A673 (cell line): ENCODE data around the gene NRF1. TPM values are rescaled to one million over a fixed set of nuclear protein-coding genes. Genes with fewer than 3 reads are reported as not detected.
"Not testable (repeated sequence)": the region's sequence is repeated elsewhere in the genome, so short reads cannot be mapped to it uniquely, and the experiment has no call there.

Experiments
- BruUV-seq: library from RNA; stranded (reverse); fragments of 400-500 nt; replicated peaks from 2 replicates; lab custom pipeline; 2021; lab: Mats Ljungman, UMichigan
- CTCF ChIA-PET: fragments of 300-600 bp; sonication (Branson Sonifier 250); formaldehyde crosslinking; loops from one replicate; lab custom pipeline; 2022; ENCODE audit warnings: antibody characterized with exemption; lab: Charles Lee
- POLR2A ChIA-PET: fragments of 300-600 bp; sonication (Branson Sonifier 250); formaldehyde crosslinking; loops from one replicate; lab custom pipeline; 2022; ENCODE audit warnings: antibody characterized with exemption; ENCODE audit not compliant: low non-redundant PET; lab: Charles Lee
- DNase-seq: peaks from one replicate; pipeline ENCODE4 v3.0.0-alpha.2; 2015; ENCODE audit warnings: low spot score
- H3K27ac ChIP-seq: fragments of 200-600 bp; sonication (generic); 2 replicates; pipeline ENCODE4 v1.5.1; 2016; ENCODE audit warnings: mixed run types, low read depth, mild to moderate bottlenecking, mixed read lengths, antibody characterized with exemption, low read length; ENCODE audit not compliant: poor library complexity, severe bottlenecking
- H3K27me3 ChIP-seq: fragments of 200-600 bp; sonication (generic); replicated peaks from 2 replicates; pipeline ENCODE4 v1.6.1; 2017; ENCODE audit warnings: mixed run types, low read depth, mild to moderate bottlenecking, mixed read lengths, antibody characterized with exemption, low read length; ENCODE audit not compliant: insufficient read depth, poor library complexity
- H3K36me3 ChIP-seq: fragments of 200-600 bp; sonication (generic); 2 replicates; pipeline ENCODE4 v1.6.1; 2016; ENCODE audit warnings: mixed run types, mild to moderate bottlenecking, mixed read lengths, antibody characterized with exemption, low read length; ENCODE audit not compliant: insufficient read depth, poor library complexity, severe bottlenecking
- H3K4me1 ChIP-seq: fragments of 200-600 bp; sonication (generic); 2 replicates; pipeline ENCODE4 v1.6.1; 2017; ENCODE audit warnings: mixed run types, mild to moderate bottlenecking, mixed read lengths, antibody characterized with exemption, low read length; ENCODE audit not compliant: insufficient read depth, poor library complexity, severe bottlenecking
- H3K4me3 ChIP-seq: fragments of 200-600 bp; sonication (generic); 2 replicates; pipeline ENCODE4 v1.5.1; 2016; ENCODE audit warnings: low read depth, mixed run types, mild to moderate bottlenecking, mixed read lengths, low read length; ENCODE audit not compliant: poor library complexity, severe bottlenecking
- H3K9me3 ChIP-seq: fragments of 200-600 bp; sonication (generic); 2 replicates; pipeline ENCODE4 v1.6.1; 2016; ENCODE audit warnings: mixed run types, low read depth, mild to moderate bottlenecking, mixed read lengths, antibody characterized with exemption, low read length; ENCODE audit not compliant: poor library complexity, severe bottlenecking
- EZH2 ChIP-seq: fragments of 200-600 bp; sonication (generic); IDR thresholded peaks from 2 replicates; pipeline ENCODE4 v1.6.1; 2017; ENCODE audit warnings: borderline replicate concordance, low read depth, mild to moderate bottlenecking, mixed read lengths, antibody characterized with exemption, low read length; ENCODE audit not compliant: poor library complexity, severe bottlenecking
- intact Hi-C: fragments of 100-400 bp; cut with micrococcal nuclease; formaldehyde crosslinking; loops from one replicate; pipeline ENCODE4 v1.10.0; 2022; ENCODE audit not compliant: unreplicated experiment
- total RNA-seq: library from RNA; stranded (reverse); gene quantifications from 2 replicates; pipeline ENCODE4 v1.2.3, GENCODE V29; 2021
- TF ChIP-seq, protein P1 (sequence below): fragments of 300-800, 200-600 bp; sonication (generic); conservative IDR thresholded peaks from 2 replicates; pipeline ENCODE4 v1.5.1; 2017; ENCODE audit warnings: low read depth, mild to moderate bottlenecking, antibody characterized with exemption, low read length, moderate library complexity, mixed read lengths

Gene NRF1
- total RNA-seq, 1 experiment from 2014 or later = 30.2 TPM

DNA sequence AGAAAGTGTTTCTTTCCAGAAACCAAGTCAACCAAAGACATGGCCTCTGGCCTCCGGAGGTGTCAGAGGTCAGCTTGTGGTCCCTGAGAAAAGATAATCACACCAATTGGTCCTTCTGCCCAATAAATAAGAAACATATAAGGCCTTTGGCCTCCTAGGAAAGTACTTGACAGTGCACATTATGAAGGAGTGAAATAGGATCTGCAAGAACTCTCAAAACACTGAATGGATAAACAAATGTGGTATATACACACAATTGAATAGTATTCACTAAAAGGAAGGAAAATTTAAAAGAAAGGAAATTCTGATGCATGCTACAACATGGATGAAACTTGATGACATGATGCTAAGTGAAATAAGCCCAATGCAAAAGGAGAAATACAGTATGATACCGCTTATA lies 35.4 kb upstream of the NRF1 start:
- ChIA-PET CTCF (no interaction called here), POLR2A (no interaction called here)
- no peak for TF ChIP-seq EZH2
- TF ChIP-seq, protein P1, sequence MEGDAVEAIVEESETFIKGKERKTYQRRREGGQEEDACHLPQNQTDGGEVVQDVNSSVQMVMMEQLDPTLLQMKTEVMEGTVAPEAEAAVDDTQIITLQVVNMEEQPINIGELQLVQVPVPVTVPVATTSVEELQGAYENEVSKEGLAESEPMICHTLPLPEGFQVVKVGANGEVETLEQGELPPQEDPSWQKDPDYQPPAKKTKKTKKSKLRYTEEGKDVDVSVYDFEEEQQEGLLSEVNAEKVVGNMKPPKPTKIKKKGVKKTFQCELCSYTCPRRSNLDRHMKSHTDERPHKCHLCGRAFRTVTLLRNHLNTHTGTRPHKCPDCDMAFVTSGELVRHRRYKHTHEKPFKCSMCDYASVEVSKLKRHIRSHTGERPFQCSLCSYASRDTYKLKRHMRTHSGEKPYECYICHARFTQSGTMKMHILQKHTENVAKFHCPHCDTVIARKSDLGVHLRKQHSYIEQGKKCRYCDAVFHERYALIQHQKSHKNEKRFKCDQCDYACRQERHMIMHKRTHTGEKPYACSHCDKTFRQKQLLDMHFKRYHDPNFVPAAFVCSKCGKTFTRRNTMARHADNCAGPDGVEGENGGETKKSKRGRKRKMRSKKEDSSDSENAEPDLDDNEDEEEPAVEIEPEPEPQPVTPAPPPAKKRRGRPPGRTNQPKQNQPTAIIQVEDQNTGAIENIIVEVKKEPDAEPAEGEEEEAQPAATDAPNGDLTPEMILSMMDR = no peak
- DNase-seq = no peak
- intact Hi-C loops = no loop called here
- Histone ChIP-seq H3K4me1 (no peaks in the 10 kb centered on the region), H3K27ac (no peak overlapping the region), H3K36me3 (no peaks in the 10 kb centered on the region), H3K9me3 (peaks cover 9% of the 10 kb centered on the region), H3K4me3 (no peak overlapping the region), H3K27me3 (no peaks in the 10 kb centered on the region)
- no TSS peak for BruUV-seq

DNA sequence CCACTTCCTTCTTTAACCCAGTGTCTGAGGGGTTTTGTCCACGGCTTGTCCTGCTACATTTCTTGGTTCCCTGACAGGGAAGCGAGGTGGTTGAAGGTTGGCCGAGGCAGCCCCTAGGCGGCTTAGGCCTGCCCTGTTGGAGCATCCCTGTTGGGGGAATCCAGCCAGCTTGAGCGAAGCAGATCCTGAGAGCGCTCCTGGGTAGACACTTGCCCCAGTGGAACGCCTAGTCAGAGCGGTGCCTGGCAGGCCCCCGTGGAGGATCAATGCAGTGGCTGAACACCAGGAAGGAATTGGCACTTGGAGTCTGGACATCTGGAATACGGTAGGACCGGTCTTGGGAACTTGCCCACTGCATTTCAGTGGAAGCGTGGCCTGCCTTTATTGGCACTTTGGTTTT lies 32.7 kb upstream of the NRF1 start:
- Histone ChIP-seq H3K27ac (no peak overlapping the region), H3K9me3 (peaks cover 9% of the 10 kb centered on the region), H3K4me3 (no peak overlapping the region), H3K4me1 (no peaks in the 10 kb centered on the region), H3K36me3 (no peaks in the 10 kb centered on the region), H3K27me3 (no peaks in the 10 kb centered on the region)
- DNase-seq = no peak
- TF ChIP-seq, protein P1 = no peak
- no peak for TF ChIP-seq EZH2
- ChIA-PET POLR2A (no interaction called here), CTCF (no interaction called here)
- no TSS peak for BruUV-seq
- intact Hi-C loops = no loop called here

DNA sequence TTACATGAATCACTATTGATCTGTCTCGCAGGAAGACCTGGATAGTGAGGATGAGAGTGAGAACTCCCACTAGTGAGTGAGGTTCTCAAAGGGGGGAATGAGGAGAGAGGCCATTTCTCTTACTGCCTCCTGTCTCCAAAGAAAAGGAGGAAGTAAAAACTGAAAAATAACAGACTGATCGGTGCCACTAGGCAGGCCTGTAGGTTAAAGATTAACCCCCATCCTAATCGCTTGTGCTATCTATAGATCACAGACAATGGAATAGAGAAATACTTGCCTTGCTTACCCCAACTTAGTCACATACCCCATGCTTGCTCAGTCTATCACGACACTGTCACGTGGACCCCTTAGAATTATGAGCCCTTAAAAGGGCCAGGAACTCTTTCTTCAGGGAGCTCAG lies 25.3 kb upstream of the NRF1 start:
- H3K27ac ChIP-seq, POLR2A ChIA-PET, H3K4me3 ChIP-seq, H3K27me3 ChIP-seq, BruUV-seq, intact Hi-C loops, H3K36me3 ChIP-seq, CTCF ChIA-PET, DNase-seq, H3K4me1 ChIP-seq: not testable (repeated sequence)
- H3K9me3 ChIP-seq = peaks cover 19% of the 10 kb centered on the region

DNA sequence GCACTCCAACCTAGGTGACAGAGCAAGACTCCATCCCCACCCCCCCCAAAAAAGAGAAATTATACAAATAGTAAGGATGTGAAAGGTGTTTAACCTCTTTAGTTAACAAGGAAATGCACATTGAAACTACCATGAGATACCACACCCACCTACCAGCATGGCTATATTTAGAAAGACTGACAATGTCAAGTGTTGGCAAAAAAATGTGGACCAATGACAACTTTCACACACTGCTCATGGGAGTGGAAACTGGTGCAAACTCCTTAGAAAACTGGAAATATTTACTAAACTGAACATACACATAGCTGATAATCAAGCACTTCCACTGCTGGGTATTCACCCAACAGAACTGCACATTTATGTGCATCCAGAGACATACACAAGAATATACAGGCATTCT lies 23.3 kb upstream of the NRF1 start:
- POLR2A ChIA-PET = no interaction called here
- TF ChIP-seq, protein P1 = no peak
- no peak for TF ChIP-seq EZH2
- Histone ChIP-seq H3K4me3 (no peak overlapping the region), H3K36me3 (no peaks in the 10 kb centered on the region), H3K4me1 (no peaks in the 10 kb centered on the region), H3K9me3 (peaks cover 19% of the 10 kb centered on the region), H3K27me3 (no peaks in the 10 kb centered on the region), H3K27ac (no peak overlapping the region)
- no peak for DNase-seq
- no TSS peak for BruUV-seq
- intact Hi-C loops = no loop called here
- CTCF ChIA-PET = no interaction called here
